GM18502 (cell line): ENCODE measurements around the gene CNNM4.

Source experiments
- ATAC-seq: cut with Tn5 transposase; IDR thresholded peaks from one replicate; pipeline ENCODE4 v1.9.1; 2021; ENCODE audit warnings: mild to moderate bottlenecking; ENCODE audit not compliant: unreplicated experiment, poor library complexity

The CNNM4 gene

DNA sequence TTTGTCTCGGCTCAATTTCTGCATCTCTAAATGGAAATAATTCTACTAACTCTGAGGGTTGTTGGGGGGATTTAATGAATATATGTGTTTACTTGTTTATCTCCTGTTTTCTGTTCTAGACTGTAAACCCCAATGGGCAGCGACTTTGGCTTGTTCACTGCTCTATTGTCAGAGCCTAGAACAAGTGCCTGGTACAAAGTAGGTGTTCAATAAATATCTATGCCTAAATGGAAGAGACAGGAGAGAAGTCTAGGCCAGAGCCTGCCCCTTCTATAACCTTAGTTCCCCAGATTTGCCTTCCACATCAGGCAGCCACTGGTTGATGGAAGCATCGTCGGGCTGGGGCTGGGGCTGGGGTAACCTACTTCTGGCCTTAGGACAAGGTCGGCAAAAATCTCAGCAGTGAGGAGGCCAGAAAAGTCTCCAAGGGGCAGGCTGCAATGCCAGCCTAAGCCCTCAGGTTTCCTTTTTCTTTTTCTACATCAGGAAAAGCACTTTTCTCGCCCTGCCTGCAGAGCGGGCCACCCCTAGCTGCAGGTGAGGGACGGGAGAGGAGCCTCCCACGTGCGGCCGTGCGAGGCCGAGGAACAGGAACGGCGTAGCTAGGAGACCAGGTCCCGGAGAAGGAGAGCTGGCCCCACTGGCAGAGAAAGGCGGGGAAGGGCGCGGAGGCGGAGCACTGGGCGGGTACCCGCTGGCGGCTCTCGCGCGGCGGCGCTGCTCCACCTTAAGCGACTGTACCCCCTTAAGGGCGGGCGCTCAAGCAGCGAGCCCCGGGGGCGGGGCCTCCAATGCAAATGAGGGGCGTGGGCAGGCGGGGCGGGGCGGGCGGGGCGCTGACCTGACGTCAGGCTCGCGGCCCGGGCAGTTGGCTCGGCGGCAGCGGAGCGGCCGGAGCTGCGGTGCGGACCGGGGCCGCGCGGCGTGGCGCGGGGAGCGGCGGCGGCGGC, at the start of gene CNNM4:
Gene CNNM4 (plus strand): TSS at position 867 of the 950 bp plus-strand sequence. CDS start 98 bp downstream, outside the sequence.
- ATAC-seq: peak; percentile 85

DNA sequence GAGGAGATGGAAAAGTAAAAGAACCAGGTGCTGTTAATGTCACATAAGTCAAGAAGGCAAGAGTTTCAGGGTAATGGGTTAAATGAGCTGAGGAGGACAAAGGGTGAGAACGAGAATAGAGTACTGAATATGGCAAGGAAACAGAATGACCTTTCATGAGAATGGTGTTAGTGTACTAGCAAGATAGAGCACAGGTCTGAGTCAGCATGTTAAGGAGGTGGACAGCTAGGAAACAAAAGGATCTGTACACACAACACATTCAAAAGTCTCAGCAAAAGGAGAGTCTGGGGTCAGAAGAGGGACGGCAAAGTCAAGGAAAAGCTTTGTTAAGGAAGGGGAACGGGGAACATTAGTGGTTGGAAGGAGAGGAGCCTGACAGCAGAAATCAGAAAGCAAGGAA, 49.7 kb upstream of the CNNM4 start:
- ATAC-seq: no peak

DNA sequence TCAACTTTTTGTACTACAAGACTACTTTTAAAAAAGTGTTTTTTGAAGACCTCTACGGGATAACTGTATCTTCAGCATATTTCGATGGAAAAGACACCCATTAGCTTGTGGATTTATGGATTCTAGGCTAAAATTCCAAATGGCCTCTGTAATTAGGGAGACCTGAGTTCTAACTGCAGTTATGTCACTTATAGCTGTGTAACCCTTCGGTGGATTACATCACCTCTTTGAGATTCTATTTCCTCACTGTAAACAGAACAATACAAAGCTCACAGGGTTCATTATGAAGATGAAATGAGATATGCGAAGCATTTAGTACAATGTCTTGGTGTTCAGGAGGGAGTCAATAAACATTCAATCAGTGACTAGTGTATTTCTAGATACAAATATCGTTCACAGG, 45.0 kb upstream of the CNNM4 start:
- no peak for ATAC-seq

DNA sequence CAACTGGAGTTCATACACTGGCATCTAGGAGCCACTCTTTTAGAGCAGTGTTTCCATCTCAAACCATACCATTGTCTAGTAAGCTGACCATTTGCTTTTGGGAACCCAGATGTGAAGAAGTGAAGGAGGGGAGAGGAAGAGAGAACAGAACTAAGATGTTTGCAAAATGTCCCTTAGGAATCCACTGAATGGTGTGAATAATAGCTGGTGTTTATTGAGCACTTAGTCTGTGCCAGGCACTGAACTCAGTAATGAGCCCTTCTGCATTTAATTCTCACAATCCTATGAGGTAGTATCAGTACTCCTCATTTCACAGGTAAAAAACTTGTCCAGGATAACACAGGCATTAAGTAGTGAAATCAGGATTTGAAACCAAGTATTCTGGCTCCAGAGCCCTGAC, 44.3 kb upstream of the CNNM4 start:
- no peak for ATAC-seq

DNA sequence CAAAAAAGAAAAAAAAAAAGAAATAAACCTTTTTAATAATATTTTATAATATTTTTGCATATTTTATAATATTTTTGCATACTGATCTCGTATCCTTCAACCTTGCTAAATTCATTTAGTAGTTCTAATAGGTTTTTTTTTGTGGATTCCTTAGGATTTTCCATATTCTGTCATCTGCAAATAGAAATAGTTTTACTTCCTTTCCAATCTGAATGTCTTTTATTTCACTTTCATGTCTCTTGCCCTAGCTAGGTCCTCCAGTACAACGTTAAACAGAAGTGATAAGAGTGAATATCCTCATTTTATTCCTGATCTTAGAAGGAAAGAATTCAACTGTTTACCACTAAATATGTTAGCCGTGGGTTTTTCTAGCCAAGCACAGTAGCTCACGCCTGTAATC, 34.6 kb upstream of the CNNM4 start:
- ATAC-seq: no peak

DNA sequence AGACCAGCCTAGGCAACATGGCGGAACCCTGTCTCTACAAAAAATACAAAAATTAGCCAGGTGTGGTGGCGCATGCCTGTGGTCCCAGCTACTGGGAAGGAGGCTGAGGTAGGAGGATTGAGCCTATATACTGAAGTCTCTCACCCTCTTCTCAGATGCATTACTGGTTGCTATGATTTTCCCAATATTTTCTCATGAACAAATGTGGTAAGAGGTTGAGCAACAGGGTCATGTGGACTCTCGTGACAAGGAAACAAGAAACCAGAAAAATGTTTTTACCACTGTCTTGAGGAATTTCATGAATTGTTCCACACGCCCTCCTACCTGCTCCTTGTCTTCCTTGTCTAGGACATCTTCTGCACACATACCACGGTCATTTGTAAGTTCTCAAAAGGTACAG, 33.3 kb upstream of the CNNM4 start:
- no peak for ATAC-seq

DNA sequence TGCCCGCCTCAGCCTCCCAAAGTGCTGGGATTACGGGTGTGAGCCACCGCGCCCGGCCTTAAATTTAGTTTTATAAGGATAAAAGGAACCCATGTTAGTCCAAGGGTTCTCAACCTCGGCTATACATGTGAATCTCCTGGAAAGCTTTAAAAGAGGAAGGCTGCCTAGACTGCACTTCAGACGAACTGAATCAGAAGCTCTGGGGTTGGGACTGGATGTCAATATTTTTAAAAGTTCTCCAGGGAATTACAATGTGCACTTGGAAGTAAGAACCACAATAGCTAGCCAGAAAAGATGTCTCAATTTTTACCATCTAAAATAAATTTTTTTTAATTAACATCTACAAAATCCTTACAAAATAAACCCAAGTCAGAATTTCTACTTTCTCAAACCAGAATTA, 31.0 kb upstream of the CNNM4 start:
- ATAC-seq: no peak

DNA sequence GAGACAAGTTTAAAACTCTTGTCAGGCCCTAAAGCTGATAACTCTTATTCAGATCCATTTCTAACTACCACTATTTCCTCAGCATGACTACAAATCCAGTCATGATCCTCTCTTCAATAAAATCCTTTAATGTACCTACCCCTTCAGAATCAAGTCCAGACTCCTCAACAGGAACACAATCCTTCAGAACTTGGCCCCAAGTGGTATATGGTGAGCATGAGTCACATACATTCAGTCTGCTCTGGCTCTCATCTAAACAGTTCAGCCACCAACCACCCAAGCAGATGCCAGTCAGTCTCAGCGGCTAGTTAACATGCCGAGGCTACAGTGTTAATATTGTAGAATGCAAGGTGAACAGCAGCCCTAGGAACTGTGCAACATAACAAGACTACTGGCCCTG, 30.5 kb upstream of the CNNM4 start:
- no peak for ATAC-seq

DNA sequence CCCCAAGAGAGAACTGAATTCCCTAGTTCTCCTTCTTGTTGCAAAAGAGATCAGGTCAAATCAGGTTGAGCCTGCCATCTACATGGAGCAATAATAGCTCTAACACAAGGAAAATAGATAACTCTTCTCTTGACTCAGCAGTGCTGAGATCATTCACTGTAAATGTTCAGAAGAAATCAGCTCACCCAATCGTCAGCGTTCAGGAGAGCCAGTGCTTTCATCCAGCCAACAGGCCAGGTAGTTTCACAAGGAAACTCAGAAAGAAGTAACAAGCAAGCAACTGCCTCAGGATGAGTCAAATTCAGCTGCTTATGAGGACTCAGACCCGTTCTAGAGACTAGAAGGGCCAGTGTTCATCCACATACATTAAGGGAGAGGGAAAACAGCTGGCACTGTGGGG, 26.8 kb upstream of the CNNM4 start:
- ATAC-seq: no peak

DNA sequence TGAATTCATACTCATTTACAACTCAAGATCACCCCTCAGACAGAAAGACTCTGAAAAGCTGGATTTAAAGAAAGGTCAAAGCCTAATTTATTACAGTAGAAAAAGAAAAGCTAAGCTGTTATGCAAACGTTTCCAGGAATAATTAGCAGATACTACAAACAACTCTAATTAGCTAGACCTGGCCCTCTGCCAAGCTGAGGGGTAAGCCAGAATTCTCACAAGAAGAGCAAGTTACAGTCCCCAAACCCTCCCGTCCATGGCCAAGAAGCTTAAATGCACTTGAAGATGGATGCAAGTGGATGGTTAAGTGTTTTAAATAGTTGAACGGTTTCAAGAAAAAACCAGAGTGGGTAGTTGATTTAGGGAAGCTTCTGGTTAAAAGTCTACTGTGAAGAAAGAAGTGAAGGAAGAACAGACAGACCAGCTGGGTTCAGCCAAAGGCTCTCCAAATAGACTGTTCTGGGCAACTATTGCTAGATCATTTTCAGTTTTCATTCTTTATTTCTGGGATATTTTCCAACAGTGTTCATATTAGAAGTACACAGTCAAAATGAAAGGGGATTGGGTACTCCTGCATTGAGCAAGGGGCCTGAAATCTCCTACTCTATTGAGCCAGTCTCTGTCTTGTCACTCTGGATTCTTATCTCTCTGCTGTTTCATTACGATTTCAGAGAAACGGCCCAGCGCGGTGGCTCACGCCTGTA, 25.7 kb upstream of the CNNM4 start:
- no peak for ATAC-seq

DNA sequence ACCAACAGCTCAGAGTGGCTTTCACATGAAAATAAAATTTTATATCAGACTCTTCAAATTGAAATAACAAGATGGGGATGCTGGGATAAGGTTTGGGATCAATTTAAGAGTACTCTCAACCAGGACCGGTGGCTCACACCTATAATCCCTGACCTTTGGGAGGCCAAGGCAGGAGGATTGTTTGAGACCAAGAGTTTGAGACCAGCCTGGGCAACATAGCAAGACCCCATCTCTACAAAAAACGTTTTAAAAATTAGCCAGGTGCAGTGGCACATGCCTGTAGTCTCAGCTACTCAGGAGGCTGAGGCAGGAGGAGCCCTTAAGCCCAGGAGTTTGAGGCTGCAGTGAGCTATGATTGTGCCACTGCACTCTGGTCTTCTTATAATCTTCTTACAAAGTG, 23.5 kb upstream of the CNNM4 start:
- no peak for ATAC-seq

DNA sequence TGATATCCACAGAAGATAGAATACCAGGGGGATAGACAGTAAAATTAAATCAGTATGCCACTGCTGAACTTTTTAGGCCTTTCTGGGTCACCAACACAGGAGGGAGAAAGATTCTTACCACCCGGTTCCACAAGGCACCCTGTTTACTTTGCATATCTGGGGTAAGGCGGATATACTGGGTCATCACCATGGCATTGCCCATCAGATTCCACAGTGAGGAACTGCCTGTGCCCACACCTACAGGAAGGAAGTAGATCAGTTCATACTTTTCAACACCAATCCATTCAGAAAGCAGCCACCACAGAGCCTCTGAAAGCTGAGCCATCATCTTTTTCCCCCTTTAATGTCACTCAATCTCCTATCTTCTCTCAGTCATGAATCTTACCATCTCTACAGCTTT, 22.9 kb upstream of the CNNM4 start:
- ATAC-seq: no peak

DNA sequence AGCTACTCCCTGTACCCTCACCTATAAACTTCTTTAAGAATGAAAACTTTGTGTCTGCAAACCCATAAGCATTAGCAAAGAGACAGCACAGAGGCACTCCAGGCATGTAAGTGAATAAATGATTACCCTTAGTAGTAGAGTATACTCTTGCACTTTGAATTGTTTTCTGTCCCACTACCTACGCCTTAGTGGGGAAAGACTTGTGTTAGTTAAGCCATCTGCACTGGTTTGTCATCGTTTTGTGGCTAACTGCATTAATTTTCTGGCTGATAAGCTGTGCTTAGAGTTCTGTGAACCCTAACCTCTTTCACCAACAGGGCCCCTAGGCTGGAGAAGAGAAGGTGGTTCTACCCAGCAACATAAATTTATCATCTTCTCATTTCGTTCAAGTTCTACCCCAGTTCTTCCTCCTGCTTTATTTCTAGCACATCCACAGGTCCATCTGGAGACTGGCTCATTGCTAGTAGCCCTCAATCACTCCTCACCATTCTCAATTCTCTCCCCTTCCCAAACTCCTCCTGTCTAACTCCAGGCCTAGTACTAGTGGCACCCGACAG, 21.5 kb upstream of the CNNM4 start:
- ATAC-seq: no peak

DNA sequence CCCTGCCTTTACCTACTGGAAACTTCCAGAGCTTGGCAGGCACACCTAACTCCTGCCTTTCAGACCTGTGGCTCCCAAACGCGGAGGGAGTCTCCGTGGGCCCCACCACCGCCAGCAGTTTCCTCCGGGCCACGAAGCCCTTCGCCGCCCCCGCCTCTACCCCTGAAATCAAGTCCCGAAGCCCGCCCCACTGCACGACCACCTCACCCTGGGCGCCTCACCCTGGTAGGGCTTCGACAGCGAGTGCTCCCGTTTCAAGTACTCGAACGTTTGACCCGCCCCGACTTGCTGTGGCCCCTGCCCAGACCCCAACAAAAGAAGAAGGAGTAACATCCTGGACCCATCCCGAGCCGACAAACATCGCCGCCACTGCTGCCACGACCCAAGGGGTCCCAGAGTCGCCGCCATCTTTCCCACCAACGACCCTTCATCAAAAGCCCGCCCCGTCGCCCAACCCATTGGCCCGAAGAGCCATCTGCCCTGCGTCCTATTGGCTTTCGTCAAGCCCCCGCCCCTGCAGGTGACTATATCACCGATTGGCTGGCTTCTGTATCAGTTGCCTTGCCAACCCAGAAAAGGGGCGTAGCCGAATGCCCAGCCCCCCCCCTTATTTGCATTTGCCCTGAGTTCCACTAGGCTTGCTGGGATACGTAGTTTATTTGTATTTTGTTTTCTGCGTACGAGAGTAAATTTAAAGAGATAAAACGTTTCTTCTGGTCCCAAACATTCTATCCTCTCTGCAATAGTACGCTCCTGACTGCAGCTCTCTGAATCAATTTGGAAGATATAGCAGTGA, 20.9 kb upstream of the CNNM4 start, which contains the start of gene LMAN2L:
Gene LMAN2L (minus strand): TSS at position 432 of the 796 bp plus-strand sequence. CDS start 24 bp downstream, at position 408.
- ATAC-seq: peak; percentile 99

DNA sequence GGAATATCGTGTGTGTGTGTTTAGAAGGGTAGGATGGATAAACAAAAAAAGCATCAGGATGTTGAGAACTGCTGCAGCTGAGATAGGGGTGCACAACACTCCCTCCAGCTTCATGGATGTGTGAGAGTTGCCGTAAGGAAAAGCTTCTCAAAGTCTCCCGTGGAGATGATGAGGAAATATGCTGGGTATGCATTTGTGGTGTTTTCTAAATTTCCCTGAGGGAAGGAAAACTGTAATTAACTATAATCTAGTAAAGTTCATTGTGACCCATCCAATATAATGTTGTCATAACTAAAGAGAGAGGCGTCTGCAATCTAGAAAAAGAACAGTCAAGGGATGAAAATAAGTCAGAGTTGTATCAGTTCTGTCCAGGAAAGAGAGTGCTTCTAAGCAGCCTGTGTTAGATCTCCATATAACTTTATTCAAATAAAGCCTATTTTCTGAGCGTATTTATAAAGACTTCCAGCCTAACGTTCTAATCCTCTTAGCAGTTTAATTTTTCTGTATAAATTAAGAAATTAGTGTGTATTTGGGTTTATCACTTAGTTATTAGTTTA, 13.6 kb upstream of the CNNM4 start:
- no peak for ATAC-seq

DNA sequence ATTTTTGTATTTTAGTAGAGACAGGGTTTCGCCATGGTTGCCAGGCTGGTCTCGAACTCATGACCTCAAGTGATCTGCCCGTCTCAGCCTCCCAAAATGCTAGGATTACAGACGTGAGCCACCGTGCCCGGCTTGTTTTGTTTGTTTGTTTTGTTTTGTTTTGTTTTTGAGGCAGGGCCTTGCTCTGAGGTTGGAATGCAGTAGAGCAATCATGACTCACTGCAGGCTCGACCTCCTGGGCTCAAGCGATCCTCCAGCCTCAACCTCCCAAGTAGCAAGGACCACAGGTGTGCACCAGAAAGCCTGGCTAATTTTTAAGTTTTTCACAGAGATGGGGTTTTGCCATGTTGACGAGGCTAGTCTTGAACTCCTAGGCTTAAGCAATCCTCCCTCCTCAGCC, 8.9 kb upstream of the CNNM4 start:
- no peak for ATAC-seq

DNA sequence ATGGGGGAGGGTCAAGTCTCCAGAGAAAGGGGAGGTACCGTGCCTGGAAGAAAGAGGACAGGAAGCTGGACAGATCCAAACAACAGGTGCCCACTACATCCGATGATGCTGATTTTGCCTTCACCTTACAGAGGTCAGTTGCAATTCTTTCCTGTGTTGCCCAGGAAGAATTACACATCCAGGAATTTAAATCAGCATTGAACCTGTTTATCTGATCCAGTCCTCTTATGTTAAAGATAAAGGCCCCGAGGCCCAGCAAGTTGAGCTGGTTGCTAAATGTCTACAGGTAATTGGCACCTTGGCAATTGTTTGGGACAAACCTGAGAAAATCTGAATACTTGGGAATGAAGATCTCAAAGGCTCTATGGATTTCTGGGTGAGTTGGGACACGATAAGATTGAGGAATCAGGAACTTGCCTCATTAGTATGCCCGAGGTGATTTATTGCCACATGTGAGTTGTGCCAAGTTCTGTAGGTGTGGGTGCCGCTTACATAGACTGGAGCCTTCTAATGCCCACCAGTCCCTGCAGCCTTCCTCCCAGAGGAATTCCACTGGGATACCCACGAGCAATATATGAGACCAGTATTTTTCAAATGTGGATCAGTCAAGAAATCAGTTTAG, 6.9 kb upstream of the CNNM4 start:
- no peak for ATAC-seq

DNA sequence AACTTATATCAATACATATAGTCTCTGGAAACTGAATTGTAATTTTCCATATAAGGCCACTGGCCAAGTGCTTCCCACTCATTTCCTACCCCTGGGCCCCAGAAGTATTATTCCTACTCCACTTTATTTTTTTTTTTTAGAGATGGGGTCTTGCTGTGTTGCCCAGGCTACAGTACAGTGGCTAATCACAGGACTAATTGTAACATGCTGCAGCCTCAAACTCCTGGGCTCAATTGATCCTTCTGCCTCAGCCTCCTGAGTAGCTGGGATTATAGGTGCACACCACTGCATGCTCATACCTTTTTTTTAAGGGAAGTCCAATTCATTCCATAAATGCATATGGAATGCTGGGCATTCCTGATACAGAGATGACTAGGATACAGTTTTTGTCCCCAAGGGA, 6.4 kb upstream of the CNNM4 start:
- no peak for ATAC-seq

DNA sequence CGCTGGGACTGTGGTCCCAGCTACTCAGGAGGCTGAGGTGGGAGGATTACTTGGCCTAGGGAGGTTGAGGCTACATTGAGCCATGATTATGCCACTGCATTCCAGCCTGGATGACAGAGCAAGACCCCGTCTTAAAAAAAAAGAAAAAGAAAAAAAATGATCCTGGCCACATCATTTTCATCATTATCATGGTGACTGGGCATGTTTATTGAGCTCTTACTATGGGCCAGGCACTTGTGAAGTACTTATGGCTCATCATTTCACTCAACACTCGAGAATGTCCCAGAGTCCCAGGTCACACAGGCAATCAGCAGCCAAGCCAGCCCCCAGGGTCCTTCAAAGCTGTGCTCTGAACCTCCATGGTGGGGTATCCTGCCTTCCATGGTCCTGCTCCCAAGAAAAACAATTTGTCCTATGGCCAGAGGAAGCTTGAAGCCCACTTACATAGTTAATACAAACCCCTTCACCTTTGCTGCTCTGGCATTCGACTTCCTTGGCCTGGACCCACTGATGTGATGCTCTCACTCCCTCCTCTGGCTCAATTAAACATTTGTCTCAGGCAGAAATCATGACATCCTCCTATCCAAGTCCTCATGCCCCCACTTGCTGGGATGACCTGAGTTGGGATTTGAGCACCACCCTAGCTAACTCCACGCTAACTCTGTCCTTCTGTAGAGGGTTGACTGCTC, 3.8 kb upstream of the CNNM4 start:
- no peak for ATAC-seq
